ENCODE results near the gene CEMP1. TPM values are rescaled to one million over a fixed set of nuclear protein-coding genes. Genes with fewer than 3 reads are reported as not detected.

The CEMP1 gene
- total RNA-seq, 2 donors from 2014 or later, result 0.52 to 1.3 TPM

- no peaks in the 10 kb centered on the region for H3K36me3 ChIP-seq (replicated peaks in 1 of 2; ENCODE audit: insufficient read depth in 1 of 2, low read depth in 2 of 2)
- ATAC-seq (no peak), DNase-seq (peak in 1 of 4 donors; percentile 19)
- 74 to 81% methylated on average over 3 to 14 of the region's 14 CpGs for WGBS, 2 donors
- no peaks in the 10 kb centered on the region for H3K27me3 ChIP-seq
- peaks cover 12% of the 10 kb centered on the region for H3K4me1 ChIP-seq
- no peak overlapping the region for H3K4me3 ChIP-seq
- TF ChIP-seq POLR2A (IDR thresholded peaks at IDR 0.05), result no peak
- TF ChIP-seq, protein P1, sequence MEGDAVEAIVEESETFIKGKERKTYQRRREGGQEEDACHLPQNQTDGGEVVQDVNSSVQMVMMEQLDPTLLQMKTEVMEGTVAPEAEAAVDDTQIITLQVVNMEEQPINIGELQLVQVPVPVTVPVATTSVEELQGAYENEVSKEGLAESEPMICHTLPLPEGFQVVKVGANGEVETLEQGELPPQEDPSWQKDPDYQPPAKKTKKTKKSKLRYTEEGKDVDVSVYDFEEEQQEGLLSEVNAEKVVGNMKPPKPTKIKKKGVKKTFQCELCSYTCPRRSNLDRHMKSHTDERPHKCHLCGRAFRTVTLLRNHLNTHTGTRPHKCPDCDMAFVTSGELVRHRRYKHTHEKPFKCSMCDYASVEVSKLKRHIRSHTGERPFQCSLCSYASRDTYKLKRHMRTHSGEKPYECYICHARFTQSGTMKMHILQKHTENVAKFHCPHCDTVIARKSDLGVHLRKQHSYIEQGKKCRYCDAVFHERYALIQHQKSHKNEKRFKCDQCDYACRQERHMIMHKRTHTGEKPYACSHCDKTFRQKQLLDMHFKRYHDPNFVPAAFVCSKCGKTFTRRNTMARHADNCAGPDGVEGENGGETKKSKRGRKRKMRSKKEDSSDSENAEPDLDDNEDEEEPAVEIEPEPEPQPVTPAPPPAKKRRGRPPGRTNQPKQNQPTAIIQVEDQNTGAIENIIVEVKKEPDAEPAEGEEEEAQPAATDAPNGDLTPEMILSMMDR (IDR thresholded peaks at IDR 0.05), result no peak
- intact Hi-C loops (cut with DNase I), result loop anchor here (10.0 kb wide), 1 partner anchor 64 kb away; no protein-coding TSS in a partner anchor
- H3K9me3 ChIP-seq, result no peaks in the 10 kb centered on the region
- H3K27ac ChIP-seq, result peak overlapping the region in 3 of 4 donors; percentile 88 to 97 (median 94)
Measured at GRCh38 chr16:2530629-2531318, 434 bp downstream of the CEMP1 start.

DNA sequence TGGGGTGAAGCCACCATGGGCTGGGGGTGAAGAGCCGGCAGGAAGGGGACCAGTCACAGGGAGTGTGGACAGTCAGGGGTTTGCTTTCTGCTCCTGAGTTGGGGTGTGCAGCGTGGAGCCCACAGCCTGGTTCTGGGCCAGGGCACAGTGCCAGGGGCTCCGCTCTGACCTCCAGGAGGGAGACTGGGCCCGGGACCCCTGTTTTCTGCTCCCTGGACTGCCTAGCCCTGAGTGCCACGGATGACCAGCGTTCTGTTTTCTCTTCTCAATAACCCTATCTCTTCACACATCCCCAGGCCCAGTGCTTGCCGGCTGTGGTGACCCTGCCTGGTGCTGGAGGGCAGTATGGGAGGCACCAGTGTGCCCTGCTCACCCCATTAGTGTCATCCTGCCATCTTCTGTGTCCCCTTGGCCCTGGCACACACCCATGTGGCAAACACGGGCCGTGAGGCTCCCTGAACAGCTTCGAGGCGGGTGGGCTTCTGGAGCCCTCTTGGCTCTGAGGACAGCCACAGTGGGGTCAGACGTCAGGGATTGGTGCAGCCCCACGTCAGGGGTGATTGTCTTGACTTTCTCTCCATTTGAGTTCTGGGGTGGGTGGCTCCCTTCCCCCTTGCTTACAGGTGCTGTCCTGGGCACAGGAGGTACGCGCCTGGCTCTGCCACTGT, 1.1 kb downstream of the CEMP1 start:
- no peak overlapping the region for H3K27ac ChIP-seq
- H3K9me3 ChIP-seq, result no peaks in the 10 kb centered on the region
- no peak overlapping the region for H3K4me3 ChIP-seq
- DNase-seq, result peak in 1 of 4 donors; percentile 17
- H3K4me1 ChIP-seq, result peaks cover 12% of the 10 kb centered on the region
- no peaks in the 10 kb centered on the region for H3K27me3 ChIP-seq
- TF ChIP-seq POLR2A (IDR thresholded peaks at IDR 0.05), result no peak
- TF ChIP-seq, protein P1 (IDR thresholded peaks at IDR 0.05), result no peak
- no peaks in the 10 kb centered on the region for H3K36me3 ChIP-seq (replicated peaks in 1 of 2; ENCODE audit: insufficient read depth in 1 of 2, low read depth in 2 of 2)
- ATAC-seq, result no peak
- 89 to 90% methylated on average over 12 to 14 of the region's 15 CpGs for WGBS, 2 donors
- intact Hi-C loops (cut with DNase I), result loop anchor here (10.0 kb wide), 1 partner anchor 65 kb away; no protein-coding TSS in a partner anchor

DNA sequence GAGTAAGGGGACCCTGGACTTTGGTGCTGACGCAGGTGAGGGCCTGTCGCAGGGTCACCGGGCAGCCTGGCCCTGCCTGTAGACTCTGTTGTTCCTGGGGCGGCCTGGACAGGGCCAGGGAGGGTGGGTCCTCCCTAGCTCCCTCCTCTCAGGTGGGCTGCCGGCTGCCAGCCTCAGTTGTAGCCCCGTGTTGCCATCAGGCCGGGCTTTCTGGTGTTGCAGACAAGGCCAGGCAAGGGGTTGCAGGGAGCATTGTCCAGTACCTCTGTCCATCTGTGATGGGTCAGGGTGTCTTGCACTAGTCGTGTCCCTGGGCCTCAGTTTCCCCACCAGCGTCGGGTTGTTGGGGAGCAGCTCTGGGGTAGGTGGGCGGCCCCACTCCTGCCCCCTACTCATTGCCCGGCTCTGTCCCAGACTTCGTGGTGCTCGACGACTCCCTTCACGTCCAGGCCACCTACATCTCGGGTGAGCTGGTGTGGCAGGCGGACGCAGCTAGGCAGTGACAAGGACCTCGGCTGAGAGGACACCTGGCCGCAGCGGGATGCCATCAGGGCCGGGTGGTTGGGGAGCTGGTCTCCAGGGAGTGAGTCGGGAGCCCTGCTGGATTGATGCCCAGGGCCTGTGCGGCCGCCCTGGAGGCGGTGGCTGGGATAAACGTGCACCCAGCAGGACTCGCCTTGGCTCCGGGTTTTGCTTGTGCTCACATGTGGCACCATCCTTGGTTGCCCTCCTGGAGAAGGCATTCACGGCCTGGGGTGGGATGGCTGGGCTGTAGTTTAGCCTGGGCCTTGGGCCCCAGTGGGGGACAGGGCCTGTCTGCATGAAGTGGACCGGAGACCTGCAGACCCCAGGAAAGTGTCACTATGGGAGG, 1.9 kb downstream of the CEMP1 start:
- H3K36me3 ChIP-seq (replicated peaks in 1 of 2; ENCODE audit: insufficient read depth in 1 of 2, low read depth in 2 of 2), result no peaks in the 10 kb centered on the region
- 85 to 93% methylated on average over 13 to 32 of the region's 32 CpGs for WGBS, 2 donors
- TF ChIP-seq POLR2A (IDR thresholded peaks at IDR 0.05), result no peak
- TF ChIP-seq, protein P1 (IDR thresholded peaks at IDR 0.05), result no peak
- no peak for ATAC-seq
- no peak overlapping the region for H3K27ac ChIP-seq
- intact Hi-C loops (cut with DNase I), result no loop called here
- no peaks in the 10 kb centered on the region for H3K9me3 ChIP-seq
- no peak overlapping the region for H3K4me3 ChIP-seq
- peaks cover 12% of the 10 kb centered on the region for H3K4me1 ChIP-seq
- H3K27me3 ChIP-seq, result no peaks in the 10 kb centered on the region
- no peak for DNase-seq

DNA sequence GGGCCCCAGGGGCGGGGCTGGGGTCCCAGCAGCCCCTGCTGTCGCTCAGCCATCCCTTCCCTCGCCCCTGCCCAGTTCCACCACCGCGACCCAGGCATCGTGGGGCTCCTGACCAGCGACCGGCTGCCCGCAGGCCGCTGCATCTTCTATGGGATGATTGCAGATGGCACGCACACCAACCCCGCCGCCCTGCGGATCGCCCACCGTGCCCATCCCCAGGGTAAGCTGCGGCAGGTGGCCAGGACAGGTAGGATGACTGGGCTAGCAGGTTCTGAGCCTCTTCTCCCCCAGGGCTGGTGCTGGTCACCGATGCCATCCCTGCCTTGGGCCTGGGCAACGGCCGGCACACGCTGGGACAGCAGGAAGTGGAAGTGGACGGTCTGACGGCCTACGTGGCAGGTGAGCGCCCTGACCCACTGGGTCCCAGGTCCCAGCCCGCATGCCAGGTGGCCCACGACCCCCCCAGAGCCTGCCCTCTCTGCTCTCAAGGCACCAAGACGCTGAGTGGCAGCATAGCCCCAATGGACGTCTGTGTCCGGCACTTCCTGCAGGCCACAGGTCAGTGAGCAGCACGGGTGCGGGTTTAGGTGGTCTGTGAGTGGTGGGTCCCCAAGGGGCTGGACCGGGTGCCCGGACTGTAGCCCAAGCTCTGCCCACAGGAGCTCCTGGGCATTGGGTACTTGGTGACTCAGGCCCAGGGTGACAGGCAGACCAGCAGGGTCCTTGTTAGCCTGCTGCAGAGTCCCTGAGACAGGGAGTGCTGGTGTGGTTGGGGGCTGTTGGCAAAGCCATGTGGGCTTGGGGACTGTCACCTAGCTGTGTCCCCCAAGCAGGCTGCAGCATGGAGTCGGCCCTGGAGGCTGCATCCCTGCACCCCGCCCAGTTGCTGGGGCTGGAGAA, 2.8 kb downstream of the CEMP1 start:
- whole genome bisulfite sequencing, 2 donors, result 93 to 100% methylated on average over 1 to 30 of the region's 36 CpGs
- Histone ChIP-seq H3K27me3 (no peaks in the 10 kb centered on the region), H3K36me3 (replicated peaks in 1 of 2; ENCODE audit: insufficient read depth in 1 of 2, low read depth in 2 of 2) (peaks cover 0 to 1% of the 10 kb centered on the region in 2 donors), H3K4me1 (peaks cover 12% of the 10 kb centered on the region), H3K4me3 (no peak overlapping the region), H3K27ac (no peak overlapping the region), H3K9me3 (no peaks in the 10 kb centered on the region)
- intact Hi-C loops (cut with DNase I), result no loop called here
- DNase-seq (no peak), ATAC-seq (no peak)
- TF ChIP-seq POLR2A (IDR thresholded peaks at IDR 0.05), result no peak
- TF ChIP-seq, protein P1 (IDR thresholded peaks at IDR 0.05), result no peak

Data from body of pancreas (tissue), 4 donors.